ENCODE results near the gene ARL15.
"Not testable (repeated sequence)": the region's sequence is repeated elsewhere in the genome, so short reads cannot be mapped to it uniquely, and the experiment has no call there.

ARL15 gene

GRCh38 chr5:54013556-54014194 is 296.7 kb downstream of the ARL15 start:
- DNase-seq = no peak

- no peak for DNase-seq
These were observed 300.5 kb downstream of the ARL15 start for GRCh38 chr5:54009828-54010227.

GRCh38 chr5:54009357-54009756 is 301.0 kb downstream of the ARL15 start:
- DNase-seq = no peak

GRCh38 chr5:54007827-54008777 is 302.3 kb downstream of the ARL15 start:
- no peak for DNase-seq

- DNase-seq = no peak
These were observed 305.7 kb downstream of the ARL15 start for GRCh38 chr5:54004697-54005096.

- DNase-seq = no peak
These were observed 307.6 kb downstream of the ARL15 start for GRCh38 chr5:54002779-54003178.

- DNase-seq = no peak
These were observed 308.2 kb downstream of the ARL15 start for GRCh38 chr5:54001976-54002775.

- DNase-seq = no peak
These were observed 310.4 kb downstream of the ARL15 start for GRCh38 chr5:54000011-54000410.

- no peak for DNase-seq
These were observed 312.4 kb downstream of the ARL15 start for GRCh38 chr5:53997736-53998627.

GRCh38 chr5:53996008-53996407 is 314.4 kb downstream of the ARL15 start:
- DNase-seq = no peak

- no peak for DNase-seq
These were observed 316.2 kb downstream of the ARL15 start for GRCh38 chr5:53994148-53994547.

- no peak for DNase-seq
These were observed 318.4 kb downstream of the ARL15 start for GRCh38 chr5:53991942-53992341.

GRCh38 chr5:53987101-53987500 is 323.3 kb downstream of the ARL15 start:
- no peak for DNase-seq

- no peak for DNase-seq
These were observed 324.6 kb downstream of the ARL15 start for GRCh38 chr5:53985796-53986195.

- no peak for DNase-seq
These were observed 325.4 kb downstream of the ARL15 start for GRCh38 chr5:53984971-53985370.

GRCh38 chr5:53983568-53984460 is 326.6 kb downstream of the ARL15 start:
- DNase-seq = no peak

GRCh38 chr5:53982319-53982718 is 328.1 kb downstream of the ARL15 start:
- not testable (repeated sequence) for DNase-seq

- DNase-seq = no peak
These were observed 330.3 kb downstream of the ARL15 start for GRCh38 chr5:53980061-53980460.

- DNase-seq = no peak
These were observed 336.4 kb downstream of the ARL15 start for GRCh38 chr5:53974021-53974420.

- no peak for DNase-seq
These were observed 338.1 kb downstream of the ARL15 start for GRCh38 chr5:53972314-53972713.

GRCh38 chr5:53971551-53971950 is 338.8 kb downstream of the ARL15 start:
- no peak for DNase-seq
